GM21390 (cell line): ENCODE measurements around the gene INTS6L.
"Not testable (repeated sequence)": the region's sequence is repeated elsewhere in the genome, so short reads cannot be mapped to it uniquely, and the experiment has no call there.

ENCODE experiments used
- ATAC-seq: cut with Tn5 transposase; IDR thresholded peaks from one replicate; pipeline ENCODE4 v1.9.1; 2021; ENCODE audit not compliant: unreplicated experiment

INTS6L gene

GRCh38 chrX:135596495-135596894 is 76.0 kb downstream of the INTS6L start:
- no peak for ATAC-seq

- ATAC-seq: no peak
Observed at GRCh38 chrX:135605906-135606305, 85.4 kb downstream of the INTS6L start.

GRCh38 chrX:135624408-135625204 is 104.1 kb downstream of the INTS6L start:
- ATAC-seq: not testable (repeated sequence)

- ATAC-seq: no peak
Observed at GRCh38 chrX:135625995-135626394, 105.5 kb downstream of the INTS6L start.

DNA sequence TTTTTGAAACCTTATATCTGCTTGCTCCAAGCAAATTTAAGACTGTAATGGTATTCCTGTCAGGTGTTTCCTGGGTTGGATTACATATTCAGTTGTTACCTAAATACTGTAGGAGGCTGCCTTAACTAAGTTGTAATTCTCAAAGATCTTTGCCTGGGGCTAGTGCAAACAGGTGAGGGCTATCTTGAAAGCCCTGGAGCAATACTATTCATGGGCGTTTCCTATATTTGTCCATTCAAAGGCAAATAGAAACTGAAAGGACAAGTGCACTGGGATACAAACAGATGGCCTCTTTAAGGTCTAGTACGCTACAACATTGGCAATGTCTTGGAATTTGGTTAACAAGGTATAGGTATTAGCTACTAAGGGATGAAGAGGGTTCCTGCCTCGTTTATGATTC is 108.9 kb downstream of the INTS6L start:
- ATAC-seq: no peak
